IMR-90 (cell line): ENCODE data around the gene DDX20. TPM values are rescaled to one million over a fixed set of nuclear protein-coding genes. Genes with fewer than 3 reads are reported as not detected.

ENCODE experiments used
- ATAC-seq: fragments of 200-7000 bp; cut with Tn5 transposase; 2 replicates; pipeline ENCODE4 v1.9.1; 2020; ENCODE audit warnings: low read depth, mild to moderate bottlenecking, moderate library complexity
- BruUV-seq: library from RNA; stranded (reverse); fragments of 400-500 nt; replicated peaks from 2 replicates; lab custom pipeline; 2021; lab: Mats Ljungman, UMichigan
- CTCF ChIA-PET: fragments of 300-600 bp; formaldehyde crosslinking; extraction: SDS; loops from one replicate; lab custom pipeline; 2021; ENCODE audit warnings: antibody characterized with exemption; lab: Yijun Ruan, JAX
- POLR2A ChIA-PET: fragments of 300-600 bp; sonication (Branson Sonifier 250); formaldehyde crosslinking; loops from one replicate; lab custom pipeline; 2022; ENCODE audit warnings: antibody characterized with exemption; ENCODE audit not compliant: unreplicated experiment; lab: Charles Lee
- DNase-seq: peaks from one replicate; pipeline ENCODE4 v3.0.0; 2013
- H2AFZ ChIP-seq: replicated peaks from 2 replicates; pipeline ENCODE3; 2013; ENCODE audit warnings: low read length, mild to moderate bottlenecking; ENCODE audit not compliant: poor library complexity
- H2AK5ac ChIP-seq: 2 replicates; pipeline ENCODE4 v1.6.1; 2013; ENCODE audit warnings: low read depth, low read length, inconsistent platforms
- H2AK9ac ChIP-seq: replicated peaks from 2 replicates; pipeline ENCODE3; 2013; ENCODE audit warnings: mild to moderate bottlenecking, low read depth, low read length, moderate library complexity; ENCODE audit not compliant: poor library complexity
- H2BK120ac ChIP-seq: 2 replicates; pipeline ENCODE4 v1.6.1; 2013; ENCODE audit warnings: low read depth, low read length, inconsistent platforms
- H2BK15ac ChIP-seq: 3 replicates; pipeline ENCODE4 v1.6.1; 2013; ENCODE audit warnings: low read depth, low read length, inconsistent platforms
- H2BK20ac ChIP-seq: 2 replicates; pipeline ENCODE4 v1.6.1; 2013; ENCODE audit warnings: low read depth, mild to moderate bottlenecking, inconsistent platforms, low read length, moderate library complexity
- H2BK5ac ChIP-seq: 2 replicates; pipeline ENCODE4 v1.6.1; 2013; ENCODE audit warnings: mild to moderate bottlenecking, low read depth, low read length, inconsistent platforms; ENCODE audit not compliant: poor library complexity, severe bottlenecking
- H3K14ac ChIP-seq: replicated peaks from 2 replicates; pipeline ENCODE4 v1.6.1; 2013; ENCODE audit warnings: low read depth, low read length, inconsistent platforms
- H3K18ac ChIP-seq: 2 replicates; pipeline ENCODE4 v1.6.1; 2013; ENCODE audit warnings: low read depth, low read length, control low read depth
- H3K23ac ChIP-seq: 2 replicates; pipeline ENCODE4 v1.6.1; 2013; ENCODE audit warnings: low read depth, low read length, inconsistent platforms
- H3K27ac ChIP-seq: 2 replicates; pipeline ENCODE4 v1.5.1; 2013; ENCODE audit warnings: mild to moderate bottlenecking, control low read depth, low read length; ENCODE audit not compliant: insufficient read depth
- H3K27me3 ChIP-seq: 2 replicates; pipeline ENCODE4 v1.6.1; 2013; ENCODE audit warnings: low read length; ENCODE audit not compliant: control insufficient read depth, insufficient read depth
- H3K36me3 ChIP-seq: 2 replicates; pipeline ENCODE4 v1.6.1; 2013; ENCODE audit warnings: low read length, mixed read lengths; ENCODE audit not compliant: control insufficient read depth, insufficient read depth
- H3K4ac ChIP-seq: 2 replicates; pipeline ENCODE4 v1.6.1; 2013; ENCODE audit warnings: low read depth, low read length, inconsistent platforms
- H3K4me1 ChIP-seq: 2 replicates; pipeline ENCODE4 v1.6.1; 2013; ENCODE audit warnings: low read length, mixed read lengths; ENCODE audit not compliant: control insufficient read depth, insufficient read depth
- H3K4me2 ChIP-seq: 2 replicates; pipeline ENCODE4 v1.6.1; 2013; ENCODE audit warnings: low read depth, mild to moderate bottlenecking, control low read depth, low read length, moderate library complexity
- H3K4me3 ChIP-seq: 2 replicates; pipeline ENCODE4 v1.5.1; 2013; ENCODE audit warnings: low read depth, mild to moderate bottlenecking, control low read depth, low read length, moderate library complexity; ENCODE audit not compliant: insufficient read depth
- H3K56ac ChIP-seq: 2 replicates; pipeline ENCODE4 v1.6.1; 2013; ENCODE audit warnings: low read length, inconsistent platforms; ENCODE audit not compliant: insufficient read depth; ENCODE audit errors: extremely low read depth
- H3K79me1 ChIP-seq, 2 experiments: 2 replicates each; pipeline ENCODE4 v1.6.1; 2013; ENCODE audit warnings: low read length in 2 of 2, inconsistent platforms in 1 of 2, low read depth in 1 of 2
- H3K9ac ChIP-seq: 2 replicates; pipeline ENCODE4 v1.6.1; 2013; ENCODE audit warnings: low read depth, low read length, control low read depth
- H3K9me1 ChIP-seq: 2 replicates; pipeline ENCODE4 v1.6.1; 2013; ENCODE audit warnings: low read length, inconsistent platforms; ENCODE audit not compliant: insufficient read depth
- H3K9me3 ChIP-seq: 2 replicates; pipeline ENCODE4 v1.6.1; 2013; ENCODE audit warnings: low read length; ENCODE audit not compliant: control insufficient read depth, insufficient read depth
- H4K20me1 ChIP-seq: 2 replicates; pipeline ENCODE4 v1.6.1; 2013; ENCODE audit warnings: low read length, inconsistent platforms; ENCODE audit not compliant: insufficient read depth
- H4K5ac ChIP-seq: 2 replicates; pipeline ENCODE4 v1.6.1; 2013; ENCODE audit warnings: mild to moderate bottlenecking, low read depth, low read length, control low read depth
- H4K8ac ChIP-seq, 2 experiments: 2 replicates each; pipeline ENCODE4 v1.6.1; 2013; ENCODE audit warnings: low read depth in 2 of 2, low read length in 2 of 2, control low read depth in 1 of 2, inconsistent platforms in 1 of 2
- H4K91ac ChIP-seq: 2 replicates; pipeline ENCODE4 v1.6.1; 2013; ENCODE audit warnings: low read depth, low read length, inconsistent platforms; ENCODE audit not compliant: insufficient read depth
- BHLHE40 ChIP-seq: fragments of 150-350 bp; IDR thresholded peaks from 2 replicates; pipeline ENCODE4 v1.6.1; 2016; ENCODE audit warnings: mild to moderate bottlenecking, low read depth, low read length
- MAZ ChIP-seq: IDR thresholded peaks from 2 replicates; pipeline ENCODE4 v1.6.1; 2012; ENCODE audit warnings: low read depth, mild to moderate bottlenecking, low read length, improper control_type of control experiment, moderate library complexity, borderline replicate concordance
- POLR2A ChIP-seq: IDR thresholded peaks from 2 replicates; pipeline ENCODE4 v1.6.1; 2012; ENCODE audit warnings: mild to moderate bottlenecking, low read depth, low read length
- RFX5 ChIP-seq: IDR thresholded peaks from 2 replicates; pipeline ENCODE4 v1.8.0; 2012; ENCODE audit warnings: low read depth, mild to moderate bottlenecking, low read length, moderate library complexity
- WGBS, 2 experiments: methylation state at CpG; one replicate each; pipeline versions ENCODE4 v1.1.5 to v1.1.7; 2013; ENCODE audit warnings: missing lambda C conversion rate in 2 of 2; ENCODE audit not compliant: insufficient read length in 1 of 2; ENCODE audit errors: extremely low coverage in 2 of 2; 5-methylcytosine and 5-hydroxymethylcytosine counted together
- dilution Hi-C: fragments of 300-500 bp; cut with HindIII; formaldehyde crosslinking; loops from one replicate; pipeline ENCODE4 v1.14.3; 2018; ENCODE audit warnings: low sequenced_read_pairs; ENCODE audit not compliant: unreplicated experiment
- in situ Hi-C: fragments of 300-500 bp; cut with MboI; formaldehyde crosslinking; loops from 3 replicates; pipeline ENCODE4 v1.14.3; 2019; ENCODE audit warnings: low sequenced_read_pairs, inconsistent platforms, mixed read lengths
- intact Hi-C: fragments of 100-400 bp; cut with micrococcal nuclease; formaldehyde crosslinking; loops from 2 replicates; pipeline ENCODE4 v1.10.0; 2022
- polyA plus RNA-seq, 3 experiments: library from polyadenylated mRNA; depleted of rRNA; stranded (reverse); fragments of >200 nt; gene quantifications; 2 replicates each; pipeline ENCODE4 v1.2.3, GENCODE V29; 2012; ENCODE audit warnings: low replicate concordance in 1 of 3
- total RNA-seq: library from RNA; depleted of rRNA; stranded (reverse); fragments of >200 nt; gene quantifications from 2 replicates; pipeline ENCODE4 v1.2.3, GENCODE V29; 2012

Gene DDX20
- total and polyA plus RNA-seq, 2 of the 4 experiments (the other 2 are of a cell fraction): 5.7 to 10.9 TPM

DNA sequence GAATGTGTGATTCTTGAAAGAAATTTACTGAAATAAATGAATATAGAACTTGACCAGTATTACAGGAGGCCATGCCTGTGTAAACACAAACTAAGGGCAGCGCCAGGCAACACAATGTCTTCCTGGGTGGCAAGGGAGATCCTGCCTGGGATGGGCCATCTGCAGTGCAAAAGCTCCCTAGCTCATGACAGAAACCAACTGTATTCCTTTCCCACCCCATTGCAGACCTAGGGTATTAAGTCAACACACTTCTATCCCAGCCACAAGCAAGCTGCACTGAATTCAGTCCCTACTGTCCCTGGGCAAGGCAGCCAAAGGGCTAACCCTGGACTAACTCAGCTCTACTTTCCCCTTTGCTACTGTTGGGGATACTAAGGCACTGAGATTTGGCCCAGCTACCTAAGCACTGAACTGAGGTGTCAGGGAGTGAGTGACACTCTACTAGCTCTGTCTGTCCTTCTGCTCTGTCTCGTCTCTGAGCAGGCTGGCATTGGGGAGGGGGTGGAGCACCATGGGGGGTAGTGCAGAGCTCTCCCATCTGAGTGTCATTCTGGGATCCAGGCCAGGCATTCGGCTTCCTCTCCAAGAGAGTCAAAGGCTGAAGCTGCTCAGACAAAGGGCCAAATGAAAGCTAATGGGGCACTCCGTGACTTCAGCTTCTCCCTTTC lies 19.0 kb upstream of the DDX20 start:
- ChIA-PET POLR2A (interaction anchor here (0.6 to 1.4 kb wide), 2 partner anchors 19 to 127 kb away, joined by 4 read pairs; partner anchors contain the start of gene DDX20), CTCF (interaction anchor here (0.5 to 1.5 kb wide), 5 partner anchors 11 to 60 kb away, joined by 3 to 6 read pairs (median 4); no protein-coding TSS in a partner anchor)
- Histone ChIP-seq H3K27ac (peak overlapping the region; percentile 38), H3K9me1 (peaks cover 38% of the 10 kb centered on the region), H2AK5ac (peak overlapping the region; percentile 62; the same call in 1 of the 2 replicates), H3K4me1 (peaks cover 35% of the 10 kb centered on the region), H2BK120ac (0 out of 2 replicates have a peak overlapping the region, but pooled peaks have one; percentile 26), H3K4me2 (peak overlapping the region; percentile 60), H2AK9ac (no peak overlapping the region), H3K23ac (peak overlapping the region; percentile 31), H3K27me3 (no peaks in the 10 kb centered on the region), H2BK5ac (peak overlapping the region; percentile 30), H4K20me1 (peaks cover 3% of the 10 kb centered on the region; the same call in 1 of the 2 replicates), H3K4ac (peak overlapping the region; percentile 90), H3K4me3 (no peak overlapping the region), H3K14ac (peak overlapping the region; percentile 64; the same call in 1 of the 2 replicates), H2BK15ac (peak overlapping the region; percentile 9; the same call in 1 of the 3 replicates), H4K5ac (peak overlapping the region; percentile 58), H3K79me1 (peaks cover 18 to 69% of the 10 kb centered on the region in 2 experiments; a peak in 2 of 4 replicates), H4K8ac (peak overlapping the region in 1 of 2 experiments; percentile 73; a peak in 2 of 4 replicates), H4K91ac (peak overlapping the region; percentile 35), H2BK20ac (peak overlapping the region; percentile 53; the same call in 1 of the 2 replicates), H3K36me3 (no peaks in the 10 kb centered on the region), H3K18ac (peak overlapping the region; percentile 40; the same call in 1 of the 2 replicates), H3K9ac (peak overlapping the region; percentile 47; the same call in 1 of the 2 replicates), H3K9me3 (no peaks in the 10 kb centered on the region), H2AFZ (no peak overlapping the region), H3K56ac (no peak overlapping the region)
- intact Hi-C loops: no loop called here
- dilution Hi-C loops: no loop called here
- ATAC-seq (no peak), DNase-seq (peak; percentile 45)
- 54% methylated on average over 2 of the region's 4 CpGs; no CpG with 5 or more reads in 1 of the 2 experiments for WGBS, 2 experiments
- in situ Hi-C loops: no loop called here
- no TSS peak for BruUV-seq
- TF ChIP-seq RFX5 (no peak), POLR2A (no peak), BHLHE40 (no peak), MAZ (0 out of 2 replicates have a peak, but pooled peaks have one; percentile 41)
